SK-N-SH (cell line): ENCODE measurements around the gene DEGS2.

ENCODE experiments used
- CTCF ChIP-seq: fragments of 200-600 bp; sonication (generic); IDR thresholded peaks from 2 replicates; pipeline ENCODE4 v1.6.1; 2017; ENCODE audit warnings: antibody characterized with exemption, mild to moderate bottlenecking, moderate library complexity
- ELF1 ChIP-seq: IDR thresholded peaks from 2 replicates; pipeline ENCODE4 v1.4.0; 2012
- EP300 ChIP-seq, 2 experiments: IDR thresholded peaks; 2 replicates each; pipeline versions ENCODE4 v1.4.0 to v1.6.1; 2012; ENCODE audit warnings: borderline replicate concordance in 1 of 2, low read depth in 1 of 2, low read length in 1 of 2
- TF ChIP-seq, protein P1 (sequence below): IDR thresholded peaks from 2 replicates; pipeline ENCODE4 v1.4.0; 2012; ENCODE audit warnings: low read depth

- no peak for TF ChIP-seq EP300 (IDR thresholded peaks at IDR 0.05; ENCODE audit: borderline replicate concordance in 1 of 2, low read depth in 1 of 2, low read length in 1 of 2)
- no peak for TF ChIP-seq ELF1
- TF ChIP-seq CTCF = no peak
- TF ChIP-seq, protein P1, sequence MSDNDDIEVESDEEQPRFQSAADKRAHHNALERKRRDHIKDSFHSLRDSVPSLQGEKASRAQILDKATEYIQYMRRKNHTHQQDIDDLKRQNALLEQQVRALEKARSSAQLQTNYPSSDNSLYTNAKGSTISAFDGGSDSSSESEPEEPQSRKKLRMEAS = no peak
Measured at GRCh38 chr14:100199240-100199860, 39.9 kb upstream of the DEGS2 start.
